AG04450 (cell line): ENCODE measurements around the gene CHST3. TPM values are rescaled to one million over a fixed set of nuclear protein-coding genes. Genes with fewer than 3 reads are reported as not detected.

Source experiments
- CTCF ChIA-PET: fragments of 300-600, 350-600 bp; formaldehyde crosslinking; extraction: SDS; loops from one replicate; lab custom pipeline; 2022; ENCODE audit warnings: antibody characterized with exemption, inconsistent platforms; lab: Charles Lee
- POLR2A ChIA-PET: fragments of 350-600 bp; formaldehyde crosslinking; extraction: SDS; loops from one replicate; lab custom pipeline; 2021; ENCODE audit warnings: antibody characterized with exemption, inconsistent platforms; lab: Yijun Ruan, JAX
- DNase-seq: peaks from one replicate; pipeline ENCODE4 v3.0.0-alpha.2; 2011; ENCODE audit warnings: low read depth, low spot score
- H3K27ac ChIP-seq: one replicate; pipeline ENCODE4 v1.5.1; 2012; ENCODE audit warnings: low read depth, low read length, control low read depth
- H3K27me3 ChIP-seq: one replicate; pipeline ENCODE4 v1.6.0; 2012; ENCODE audit warnings: low read length; ENCODE audit not compliant: control insufficient read depth, insufficient read depth
- H3K4me3 ChIP-seq: 2 replicates; pipeline ENCODE4 v1.5.1; 2011; ENCODE audit warnings: mild to moderate bottlenecking, low read depth, low read length, control low read depth
- H3K9me3 ChIP-seq: 2 replicates; pipeline ENCODE4 v1.5.1; 2012; ENCODE audit warnings: low read length; ENCODE audit not compliant: control insufficient read depth, insufficient read depth
- polyA plus RNA-seq: library from polyadenylated mRNA; depleted of rRNA; stranded (reverse); fragments of >200 nt; gene quantifications from 2 replicates; pipeline ENCODE4 v1.2.3, GENCODE V29; 2011
- TF ChIP-seq, protein P1 (sequence below): IDR thresholded peaks from 2 replicates; pipeline ENCODE4 v1.5.1; 2011; ENCODE audit warnings: low read depth, low read length, control low read depth, inconsistent platforms

The CHST3 gene
- polyA plus RNA-seq, 1 experiment: 4.6 TPM

DNA sequence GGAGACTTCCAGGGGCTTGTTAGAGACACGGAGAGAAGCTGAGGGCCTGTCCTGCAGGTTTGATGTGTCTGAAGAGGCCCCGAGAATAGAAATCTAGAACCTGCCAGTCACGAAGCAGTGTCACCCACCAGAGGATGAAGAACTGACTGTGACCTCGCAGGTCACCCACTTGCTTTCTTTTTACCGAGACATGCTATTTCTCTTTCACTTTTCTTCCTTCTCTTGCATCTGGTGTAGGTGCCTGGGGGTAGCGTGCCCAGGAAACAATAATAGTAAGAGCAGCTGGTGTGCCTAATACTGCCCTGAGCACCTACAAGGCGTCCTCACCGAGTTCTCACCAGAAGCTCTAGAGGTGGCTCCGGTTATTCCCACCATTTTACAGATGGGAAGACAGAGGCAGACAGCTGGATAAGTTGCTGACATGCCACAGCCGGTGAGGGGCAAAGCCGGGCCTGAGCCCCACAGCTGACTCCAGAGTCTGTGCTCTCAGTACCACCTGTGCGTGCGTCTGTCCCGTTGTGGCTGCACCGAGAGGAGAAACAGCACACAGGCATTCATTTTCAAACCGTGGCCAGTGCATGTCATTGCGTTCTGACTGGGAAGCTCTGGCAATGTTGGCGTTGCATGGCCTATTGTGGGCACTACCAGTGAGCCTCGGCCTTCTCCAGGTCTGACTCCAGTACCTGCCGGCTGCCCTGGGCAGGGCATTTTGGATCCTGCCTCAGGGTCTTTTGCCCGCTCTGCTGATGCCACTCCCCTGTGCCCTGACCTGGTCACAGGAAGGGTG lies 7.8 kb downstream of the CHST3 start:
- ChIA-PET CTCF (no interaction called here), POLR2A (no interaction called here)
- H3K9me3 ChIP-seq: no peaks in the 10 kb centered on the region
- no peak overlapping the region for H3K4me3 ChIP-seq
- H3K27me3 ChIP-seq: no peaks in the 10 kb centered on the region
- TF ChIP-seq, protein P1, sequence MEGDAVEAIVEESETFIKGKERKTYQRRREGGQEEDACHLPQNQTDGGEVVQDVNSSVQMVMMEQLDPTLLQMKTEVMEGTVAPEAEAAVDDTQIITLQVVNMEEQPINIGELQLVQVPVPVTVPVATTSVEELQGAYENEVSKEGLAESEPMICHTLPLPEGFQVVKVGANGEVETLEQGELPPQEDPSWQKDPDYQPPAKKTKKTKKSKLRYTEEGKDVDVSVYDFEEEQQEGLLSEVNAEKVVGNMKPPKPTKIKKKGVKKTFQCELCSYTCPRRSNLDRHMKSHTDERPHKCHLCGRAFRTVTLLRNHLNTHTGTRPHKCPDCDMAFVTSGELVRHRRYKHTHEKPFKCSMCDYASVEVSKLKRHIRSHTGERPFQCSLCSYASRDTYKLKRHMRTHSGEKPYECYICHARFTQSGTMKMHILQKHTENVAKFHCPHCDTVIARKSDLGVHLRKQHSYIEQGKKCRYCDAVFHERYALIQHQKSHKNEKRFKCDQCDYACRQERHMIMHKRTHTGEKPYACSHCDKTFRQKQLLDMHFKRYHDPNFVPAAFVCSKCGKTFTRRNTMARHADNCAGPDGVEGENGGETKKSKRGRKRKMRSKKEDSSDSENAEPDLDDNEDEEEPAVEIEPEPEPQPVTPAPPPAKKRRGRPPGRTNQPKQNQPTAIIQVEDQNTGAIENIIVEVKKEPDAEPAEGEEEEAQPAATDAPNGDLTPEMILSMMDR: no peak
- H3K27ac ChIP-seq: no peak overlapping the region
- no peak for DNase-seq

DNA sequence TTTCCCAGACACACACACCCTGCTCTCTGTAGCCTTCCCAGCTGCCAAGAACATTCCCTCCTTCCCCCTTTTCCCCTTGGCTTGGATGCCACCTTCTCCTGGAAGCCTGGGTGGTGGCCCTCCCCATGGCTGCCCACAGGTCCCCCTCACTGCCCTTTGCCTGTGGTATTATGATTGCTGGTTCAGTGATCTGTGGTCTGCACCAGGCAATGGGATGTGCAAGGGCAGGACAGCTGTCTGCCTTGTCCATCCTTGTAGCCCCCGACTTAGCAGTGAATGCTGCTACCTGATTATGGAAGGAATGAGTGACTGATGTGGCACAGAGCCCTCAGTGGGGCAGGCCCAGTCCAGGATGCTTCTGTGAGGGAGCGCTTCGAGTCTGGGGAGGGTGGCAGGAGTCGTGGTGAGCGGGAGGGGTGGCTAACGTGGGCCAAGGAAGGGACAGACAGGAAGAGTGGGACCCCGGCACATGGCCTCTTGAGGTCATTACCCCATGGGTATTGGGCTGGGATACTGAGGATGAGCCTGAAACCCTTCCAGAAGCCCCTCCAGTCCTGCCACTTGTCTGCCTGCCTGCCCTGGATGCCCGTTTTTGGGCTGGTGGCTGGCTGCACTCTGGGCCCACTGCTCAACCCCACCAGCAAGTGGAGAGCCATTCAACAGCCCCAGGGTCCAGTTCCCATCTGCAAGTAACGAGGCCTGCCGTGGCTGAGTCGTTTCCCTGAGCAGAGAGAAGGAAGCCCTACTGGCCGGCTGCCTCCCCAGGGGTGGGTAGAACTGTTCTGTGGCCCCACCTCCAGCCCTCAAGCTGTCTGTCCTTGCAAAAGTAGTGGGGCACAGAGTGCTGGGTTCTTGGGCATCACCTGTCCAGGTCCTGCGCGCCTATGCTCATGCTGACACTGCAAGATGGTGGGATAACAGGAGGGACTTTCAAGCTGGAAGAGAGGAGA lies 8.8 kb downstream of the CHST3 start:
- no peaks in the 10 kb centered on the region for H3K9me3 ChIP-seq
- H3K4me3 ChIP-seq: no peak overlapping the region
- POLR2A ChIA-PET: no interaction called here
- H3K27me3 ChIP-seq: no peaks in the 10 kb centered on the region
- CTCF ChIA-PET: no interaction called here
- no peak for DNase-seq
- TF ChIP-seq, protein P1: no peak
- H3K27ac ChIP-seq: no peak overlapping the region

DNA sequence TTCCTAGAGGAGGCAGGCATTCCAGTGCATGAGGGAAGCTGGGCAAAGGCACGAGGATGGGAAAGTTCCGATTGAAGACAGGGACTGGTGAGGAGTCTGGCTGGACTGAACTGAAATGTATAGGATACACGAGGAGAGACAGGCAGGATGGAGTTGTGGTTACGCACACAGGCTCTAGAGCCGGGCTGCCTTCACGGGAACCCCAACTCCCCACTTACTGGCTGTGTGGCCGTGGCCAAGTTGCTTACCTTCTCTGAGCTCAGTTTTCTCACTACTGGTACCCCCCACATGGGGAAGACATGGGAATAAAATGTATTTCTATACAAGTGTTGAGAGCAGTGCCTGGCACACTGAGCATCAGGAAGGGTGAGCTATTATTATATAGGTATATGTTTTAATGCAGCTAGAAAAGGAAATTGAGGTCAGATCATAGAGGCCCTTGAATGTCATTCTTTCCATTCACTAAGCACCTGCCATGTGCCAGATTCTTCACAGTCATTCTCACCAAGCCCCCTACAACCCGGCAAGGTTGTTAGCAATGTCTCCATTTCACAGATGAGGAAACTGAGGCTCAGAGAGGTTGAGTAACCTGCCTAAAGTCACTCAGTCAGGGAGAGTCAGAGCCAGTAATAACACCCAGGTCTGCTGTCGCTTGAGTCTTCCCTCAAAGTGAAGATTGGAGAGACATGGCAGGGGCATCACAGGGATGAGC lies 9.7 kb downstream of the CHST3 start:
- Histone ChIP-seq H3K4me3 (no peak overlapping the region), H3K27ac (peak overlapping the region; percentile 52), H3K27me3 (no peaks in the 10 kb centered on the region), H3K9me3 (no peaks in the 10 kb centered on the region)
- ChIA-PET CTCF (interaction anchor here (0.7 to 1.7 kb wide), 3 partner anchors 11 to 75 kb away, joined by 4 read pairs; no protein-coding TSS in a partner anchor), POLR2A (interaction anchor here (0.5 to 1.2 kb wide), 2 partner anchors 10 to 329 kb away, joined by 3 to 5 read pairs; partner anchors contain the start of gene CHST3)
- DNase-seq: no peak
- TF ChIP-seq, protein P1: no peak

DNA sequence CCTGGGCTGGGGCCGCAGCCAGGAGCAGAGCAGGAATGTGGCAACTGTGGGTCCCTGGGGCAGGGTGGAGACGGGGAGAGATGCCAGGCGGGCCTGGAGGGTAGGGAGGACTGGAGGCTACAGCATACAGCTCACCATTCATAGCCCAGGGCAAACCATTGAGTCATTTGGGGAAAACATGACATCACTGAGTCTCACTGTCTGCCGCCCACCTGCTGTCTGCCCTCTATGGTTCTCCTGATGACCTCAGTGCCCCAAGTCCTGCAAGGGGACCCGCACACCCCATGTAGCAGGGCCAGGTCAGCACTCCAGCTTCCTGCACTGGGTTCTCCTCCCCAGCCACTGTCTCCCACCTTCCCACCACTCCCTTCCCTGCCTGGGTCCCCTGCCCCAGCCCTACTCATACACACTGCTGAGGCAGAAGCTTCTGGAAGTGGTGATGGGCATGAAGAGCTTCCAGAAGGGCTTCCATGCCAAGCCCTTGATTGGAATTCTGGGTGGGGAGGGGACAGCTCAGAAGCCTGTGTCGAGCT lies 10.4 kb downstream of the CHST3 start:
- CTCF ChIA-PET: interaction anchor here (0.6 to 1.7 kb wide), 4 partner anchors 10 to 1936 kb away, joined by 3 to 4 read pairs (median 4); partner anchors contain the start of gene PLAU
- Histone ChIP-seq H3K9me3 (no peaks in the 10 kb centered on the region), H3K27me3 (no peaks in the 10 kb centered on the region), H3K4me3 (no peak overlapping the region), H3K27ac (peak overlapping the region; percentile 52)
- no peak for DNase-seq
- TF ChIP-seq, protein P1: no peak
- POLR2A ChIA-PET: interaction anchor here (0.5 to 1.2 kb wide), 2 partner anchors 10 to 328 kb away, joined by 3 to 5 read pairs; partner anchors contain the start of gene CHST3
